T47D (cell line): ENCODE results near the gene AUTS2.
A peak's percentile ranks its signal among the peaks of the same experiment; 100 is the strongest.

Source experiments
- DNase-seq, 2 experiments: peaks; one replicate each; pipeline versions ENCODE4 v3.0.0 to v3.0.0-alpha.2; 2011 to 2012; ENCODE audit warnings: low read depth in 1 of 2, low spot score in 1 of 2
- JUND ChIP-seq: IDR thresholded peaks from 2 replicates; pipeline ENCODE4 v1.6.1; 2012; ENCODE audit warnings: low read depth
- in situ Hi-C: cut with HindIII; loops from 2 replicates; pipeline ENCODE4 v1.10.0; 2016; ENCODE audit warnings: low sequenced_read_pairs, low pct_unique_long_range_greater_than_20kb

Gene AUTS2

GRCh38 chr7:70579397-70580097, 981.3 kb downstream of the AUTS2 start:
- in situ Hi-C loops = no loop called here
- peak; percentile 50 to 83 for DNase-seq
- peak; percentile 85 for TF ChIP-seq JUND

DNA sequence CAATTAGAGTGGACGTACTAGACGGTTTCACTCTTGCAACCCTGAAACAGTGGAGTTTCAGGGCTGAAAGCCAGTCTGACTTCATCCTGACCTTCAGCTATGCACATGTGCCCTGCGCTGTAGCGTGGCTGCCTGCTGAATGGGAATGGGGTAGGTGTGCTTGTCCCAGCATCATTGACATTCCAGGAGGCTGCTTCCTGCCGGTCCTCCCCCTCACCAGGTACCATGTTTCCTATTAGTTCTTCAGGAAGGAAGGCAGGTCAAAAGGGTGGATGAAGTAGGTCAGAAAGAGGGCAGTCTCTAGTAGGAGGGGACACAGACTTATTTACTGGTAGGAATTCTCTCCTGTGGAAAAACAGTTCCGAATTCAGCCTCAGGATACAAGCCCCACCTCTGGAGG, 981.9 kb downstream of the AUTS2 start:
- no peak for TF ChIP-seq JUND

DNA sequence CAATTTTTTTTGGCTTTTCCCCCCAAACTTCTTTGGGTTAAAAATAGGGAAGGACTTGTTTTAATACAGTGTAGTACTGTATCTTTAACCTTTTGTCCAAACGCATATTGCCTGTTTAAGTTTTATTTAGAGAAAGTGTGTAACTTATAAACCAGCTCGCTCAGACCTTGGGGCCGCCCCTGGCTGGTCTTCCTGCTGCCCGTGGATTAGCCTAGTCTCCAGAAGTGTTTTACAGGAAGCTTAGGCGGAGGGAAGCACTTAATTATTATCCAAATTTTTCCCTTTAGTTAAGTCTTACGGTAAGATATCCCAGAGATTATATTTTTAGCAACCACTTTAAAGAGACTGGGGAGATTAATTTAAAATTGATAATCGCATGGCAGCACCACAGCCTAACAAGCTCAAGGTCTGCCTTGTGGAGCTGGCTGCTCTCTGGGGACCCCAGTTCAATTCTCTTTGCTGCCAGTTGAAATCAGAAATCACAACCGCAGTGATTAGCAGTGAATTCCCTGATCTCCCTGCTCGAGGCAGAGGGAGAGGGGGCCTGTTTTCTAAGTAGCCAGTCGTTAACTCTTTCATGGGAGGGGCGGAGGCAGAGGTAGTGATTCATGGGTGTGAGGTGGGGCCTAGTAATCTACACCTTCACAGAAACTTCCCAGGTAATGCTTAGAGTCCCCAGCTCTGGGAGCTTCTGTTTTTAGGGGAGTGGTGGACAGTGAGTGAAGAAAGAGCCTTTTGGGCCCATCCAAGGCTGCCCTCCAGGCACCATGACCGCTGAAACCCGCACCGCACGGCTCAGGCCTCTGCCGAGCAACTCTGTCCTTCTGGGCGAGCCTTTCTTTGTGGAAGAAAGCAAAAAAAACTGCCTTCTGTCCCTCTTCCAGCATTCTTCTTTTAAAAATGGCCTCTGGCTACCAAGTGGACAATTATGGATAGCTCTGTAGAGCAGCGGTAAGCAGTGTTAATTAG, 984.9 kb downstream of the AUTS2 start:
- no peak for DNase-seq
- in situ Hi-C loops = no loop called here
- no peak for TF ChIP-seq JUND

More for the DNA sequence above, 981.9 kb downstream of the AUTS2 start:
- DNase-seq = peak in 1 of 2 experiments; percentile 27
- in situ Hi-C loops = no loop called here

DNA sequence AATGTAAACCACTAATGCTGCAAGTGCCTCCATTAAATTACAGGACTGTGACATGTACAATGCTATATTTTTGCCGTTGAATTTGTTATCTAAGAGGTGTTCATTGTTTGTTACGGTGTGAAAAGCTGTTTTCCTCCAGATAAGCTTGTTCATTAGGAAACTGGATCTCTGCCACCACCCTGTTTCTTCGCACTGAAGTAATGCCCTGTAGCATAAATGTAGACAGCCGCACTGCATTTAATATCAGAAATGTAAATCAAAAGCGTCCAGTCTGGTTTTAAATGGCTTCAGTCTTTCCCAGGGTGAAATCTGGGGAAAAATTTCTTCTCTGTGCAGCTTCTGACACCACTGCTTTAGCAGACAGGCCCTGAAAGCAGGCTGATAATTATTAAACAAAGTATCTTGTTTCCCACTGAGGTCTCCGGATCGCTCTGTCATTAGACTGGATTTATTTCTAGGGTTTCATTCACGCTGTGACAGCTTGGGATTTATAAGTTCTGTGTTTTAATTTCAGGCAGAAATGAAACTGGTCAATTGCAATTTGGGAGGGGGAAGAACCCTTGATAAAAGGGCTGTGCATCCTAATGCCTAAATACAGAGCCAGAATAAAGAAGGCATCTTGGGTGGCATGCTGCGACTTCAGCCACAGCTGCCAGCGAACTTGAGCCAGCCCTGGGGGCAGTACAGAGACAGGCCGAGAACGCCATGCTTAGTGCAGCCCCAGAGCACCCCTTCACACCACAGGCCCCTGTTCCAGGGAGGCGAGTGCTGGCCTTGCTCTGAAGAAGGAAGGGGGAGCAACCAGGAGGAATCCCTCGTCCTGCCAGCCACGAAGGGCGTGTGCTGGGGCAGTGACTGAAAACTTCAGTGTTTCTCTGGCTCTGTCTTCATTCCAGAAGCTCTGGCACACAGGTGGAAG, 985.9 kb downstream of the AUTS2 start:
- in situ Hi-C loops = no loop called here
- no peak for DNase-seq
- TF ChIP-seq JUND = no peak

DNA sequence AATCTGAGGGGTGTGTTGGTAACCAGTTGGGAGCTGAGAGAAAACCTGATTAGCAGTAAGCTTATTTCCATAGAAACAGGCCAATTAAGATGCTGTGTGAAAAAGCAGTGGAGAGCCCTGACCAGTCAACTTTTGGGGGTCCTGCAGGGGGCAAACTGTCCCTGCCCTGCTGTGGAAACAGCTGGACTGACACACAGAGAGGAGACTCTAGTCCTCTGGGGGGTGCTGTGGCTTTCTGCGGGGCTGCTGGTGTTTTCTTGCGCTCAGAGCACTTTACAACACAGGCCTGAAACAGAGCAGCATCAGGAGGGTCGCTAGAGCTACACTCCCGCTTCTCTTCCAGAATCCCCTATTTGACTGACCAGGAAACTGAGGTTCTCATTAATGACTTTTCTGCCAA, 986.8 kb downstream of the AUTS2 start:
- TF ChIP-seq JUND = no peak
- in situ Hi-C loops = no loop called here
- no peak for DNase-seq

- no peak for TF ChIP-seq JUND
- in situ Hi-C loops = no loop called here
- no peak for DNase-seq
Observed at GRCh38 chr7:70586822-70587221, 988.5 kb downstream of the AUTS2 start.

DNA sequence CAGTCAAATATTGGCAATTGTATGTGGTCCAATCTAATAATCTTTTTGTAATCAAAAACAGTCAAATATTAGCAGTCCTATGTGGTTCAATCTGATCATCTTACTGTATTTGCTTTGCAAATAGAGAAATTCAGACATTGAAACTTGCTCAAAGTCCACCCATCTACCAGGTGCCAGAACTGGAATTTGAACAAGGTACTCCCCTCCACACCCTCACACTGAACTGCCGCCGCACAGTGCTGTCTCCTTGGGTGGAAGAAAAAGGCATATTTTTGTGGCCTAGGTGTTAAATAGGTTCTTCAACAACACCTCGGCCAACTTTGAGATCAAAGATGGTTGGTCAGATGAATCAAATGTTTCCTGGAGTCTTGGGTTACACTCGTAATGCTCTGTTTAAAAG, 989.5 kb downstream of the AUTS2 start:
- in situ Hi-C loops = no loop called here
- DNase-seq = no peak
- TF ChIP-seq JUND = no peak

DNA sequence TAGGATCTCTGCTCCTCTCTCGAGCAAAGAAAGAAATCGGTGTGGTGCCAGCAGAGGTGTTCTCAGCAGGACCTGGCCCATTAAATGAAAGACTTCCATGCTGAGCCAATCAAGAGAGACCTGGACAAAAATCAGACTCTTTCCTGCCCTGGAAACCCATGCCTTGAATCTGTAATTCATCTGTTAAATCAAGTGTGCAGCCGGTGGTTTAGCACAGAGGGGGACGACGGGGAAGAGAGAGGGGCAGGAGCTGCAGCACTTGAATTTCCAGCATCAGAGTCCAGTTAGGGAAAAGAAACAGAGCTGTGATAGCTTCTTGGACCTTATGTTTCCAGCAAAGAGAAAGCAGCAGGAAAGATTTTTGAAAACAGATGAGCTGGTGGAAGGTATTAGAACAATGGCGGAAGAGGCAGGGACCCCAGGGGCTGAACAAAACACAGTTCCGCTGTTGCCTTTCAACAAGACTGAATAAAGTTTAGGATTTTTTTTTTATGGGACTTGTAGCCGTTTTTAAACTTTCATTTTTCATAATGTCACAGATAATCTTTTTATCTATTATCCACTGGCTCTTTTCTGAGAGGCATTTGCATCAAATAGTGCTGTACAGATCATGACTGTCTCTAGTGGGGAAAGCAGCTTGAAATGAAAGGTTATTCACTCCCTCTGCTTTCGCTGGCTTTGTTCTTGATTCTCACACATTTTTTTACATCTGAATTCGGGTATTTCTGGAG, 990.1 kb downstream of the AUTS2 start:
- no peak for DNase-seq
- TF ChIP-seq JUND = no peak
- in situ Hi-C loops = no loop called here

- in situ Hi-C loops = no loop called here
- DNase-seq = no peak
- TF ChIP-seq JUND = no peak
Observed at GRCh38 chr7:70589010-70589409, 990.7 kb downstream of the AUTS2 start.

GRCh38 chr7:70589590-70589989, 991.3 kb downstream of the AUTS2 start:
- no peak for DNase-seq
- TF ChIP-seq JUND = no peak
- in situ Hi-C loops = no loop called here

DNA sequence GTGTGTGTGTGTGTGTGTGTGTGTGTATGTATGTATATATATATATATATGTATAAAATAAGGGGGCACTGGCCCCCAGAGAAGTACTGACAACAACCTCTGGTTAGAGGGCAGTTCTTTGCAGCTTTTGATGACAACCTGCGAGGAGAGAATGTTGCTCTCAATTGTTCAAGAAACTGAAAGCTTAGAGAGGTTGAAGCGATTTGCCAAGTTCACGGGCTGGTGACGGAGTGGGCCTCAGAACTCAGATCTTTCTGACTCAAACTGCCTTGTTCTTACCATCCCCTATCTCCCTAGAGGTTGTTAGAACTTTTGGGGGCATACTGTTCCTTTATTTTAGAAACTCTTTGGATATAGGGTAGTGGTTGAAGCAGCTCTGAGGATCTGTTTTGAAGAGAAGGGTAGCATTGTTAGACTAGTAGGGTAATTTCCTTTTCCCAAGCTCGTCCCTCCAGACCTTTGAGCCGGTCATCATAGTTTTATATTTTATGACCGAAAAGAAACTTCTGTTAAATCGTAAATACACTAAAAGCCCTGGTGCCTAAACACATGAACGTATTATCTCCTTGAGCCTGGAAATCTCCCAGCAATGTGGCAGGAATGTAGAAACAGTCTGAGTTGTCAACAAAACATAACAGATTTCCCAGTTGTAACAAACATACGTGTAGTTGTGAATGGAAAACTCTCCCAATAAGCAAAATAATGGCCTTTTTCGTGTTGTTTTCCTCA, 992.0 kb downstream of the AUTS2 start:
- in situ Hi-C loops = no loop called here
- no peak for TF ChIP-seq JUND
- no peak for DNase-seq

- DNase-seq = no peak
- no peak for TF ChIP-seq JUND
- in situ Hi-C loops = no loop called here
Observed at GRCh38 chr7:70591643-70592042, 993.4 kb downstream of the AUTS2 start.
